Measurements from ENCODE around the gene PLEKHG4B. TPM values are rescaled to one million over a fixed set of nuclear protein-coding genes. Genes with fewer than 3 reads are reported as not detected.

Gene PLEKHG4B
- total and polyA plus RNA-seq, 4 donors: under 0.01 to 0.05 (median 0.01) TPM; not detected in 1

DNA sequence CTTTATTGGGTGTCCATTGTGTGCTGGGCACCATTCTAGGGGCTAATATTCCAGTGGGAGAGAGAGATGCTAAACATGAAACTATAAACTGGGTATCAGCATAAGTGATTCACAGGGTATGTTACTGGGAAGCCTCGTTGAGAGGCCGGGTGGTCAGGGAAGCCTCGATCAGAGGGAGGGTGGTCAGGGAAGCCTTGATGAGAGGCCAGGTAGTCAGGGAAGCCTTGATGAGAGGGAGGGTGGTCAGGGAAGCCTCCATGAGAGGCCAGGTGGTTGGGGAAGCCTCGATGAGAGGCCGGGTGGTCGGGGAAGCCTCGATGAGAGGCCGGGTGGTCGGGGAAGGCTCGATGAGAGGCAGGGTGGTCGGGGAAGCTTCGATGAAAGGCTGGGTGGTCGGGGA lies 8.9 kb upstream of the PLEKHG4B start:
- no peaks in the 10 kb centered on the region for H3K9me3 ChIP-seq (ENCODE audit: control insufficient read depth in 4 of 4, low read length in 3 of 4)
- H3K27me3 ChIP-seq (ENCODE audit: control insufficient read depth in 4 of 4, insufficient read depth in 4 of 4, low read length in 3 of 4): peaks cover 0 to 5% (median 2%) of the 10 kb centered on the region in 4 donors
- TF ChIP-seq, protein P1, sequence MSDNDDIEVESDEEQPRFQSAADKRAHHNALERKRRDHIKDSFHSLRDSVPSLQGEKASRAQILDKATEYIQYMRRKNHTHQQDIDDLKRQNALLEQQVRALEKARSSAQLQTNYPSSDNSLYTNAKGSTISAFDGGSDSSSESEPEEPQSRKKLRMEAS (IDR thresholded peaks at IDR 0.05): no peak
- TF ChIP-seq, protein P2, sequence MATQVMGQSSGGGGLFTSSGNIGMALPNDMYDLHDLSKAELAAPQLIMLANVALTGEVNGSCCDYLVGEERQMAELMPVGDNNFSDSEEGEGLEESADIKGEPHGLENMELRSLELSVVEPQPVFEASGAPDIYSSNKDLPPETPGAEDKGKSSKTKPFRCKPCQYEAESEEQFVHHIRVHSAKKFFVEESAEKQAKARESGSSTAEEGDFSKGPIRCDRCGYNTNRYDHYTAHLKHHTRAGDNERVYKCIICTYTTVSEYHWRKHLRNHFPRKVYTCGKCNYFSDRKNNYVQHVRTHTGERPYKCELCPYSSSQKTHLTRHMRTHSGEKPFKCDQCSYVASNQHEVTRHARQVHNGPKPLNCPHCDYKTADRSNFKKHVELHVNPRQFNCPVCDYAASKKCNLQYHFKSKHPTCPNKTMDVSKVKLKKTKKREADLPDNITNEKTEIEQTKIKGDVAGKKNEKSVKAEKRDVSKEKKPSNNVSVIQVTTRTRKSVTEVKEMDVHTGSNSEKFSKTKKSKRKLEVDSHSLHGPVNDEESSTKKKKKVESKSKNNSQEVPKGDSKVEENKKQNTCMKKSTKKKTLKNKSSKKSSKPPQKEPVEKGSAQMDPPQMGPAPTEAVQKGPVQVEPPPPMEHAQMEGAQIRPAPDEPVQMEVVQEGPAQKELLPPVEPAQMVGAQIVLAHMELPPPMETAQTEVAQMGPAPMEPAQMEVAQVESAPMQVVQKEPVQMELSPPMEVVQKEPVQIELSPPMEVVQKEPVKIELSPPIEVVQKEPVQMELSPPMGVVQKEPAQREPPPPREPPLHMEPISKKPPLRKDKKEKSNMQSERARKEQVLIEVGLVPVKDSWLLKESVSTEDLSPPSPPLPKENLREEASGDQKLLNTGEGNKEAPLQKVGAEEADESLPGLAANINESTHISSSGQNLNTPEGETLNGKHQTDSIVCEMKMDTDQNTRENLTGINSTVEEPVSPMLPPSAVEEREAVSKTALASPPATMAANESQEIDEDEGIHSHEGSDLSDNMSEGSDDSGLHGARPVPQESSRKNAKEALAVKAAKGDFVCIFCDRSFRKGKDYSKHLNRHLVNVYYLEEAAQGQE (IDR thresholded peaks at IDR 0.05): no peak
- no peak for TF ChIP-seq RXRA (IDR thresholded peaks at IDR 0.05)
- no peak for TF ChIP-seq JUND (IDR thresholded peaks at IDR 0.05)
- TF ChIP-seq GABPA (IDR thresholded peaks at IDR 0.05 in 1 of 2, conservative IDR thresholded peaks at IDR 0.05 in 1 of 2): no peak
- TF ChIP-seq SP1 (IDR thresholded peaks at IDR 0.05): no peak
- WGBS: 78% methylated on average over 13 of the region's 13 CpGs
- no peaks in the 10 kb centered on the region for H3K4me1 ChIP-seq (ENCODE audit: control insufficient read depth in 4 of 4, insufficient read depth in 4 of 4, low read length in 3 of 4)
- DNase-seq (ENCODE audit: low spot score): no peak
- no peak overlapping the region for H3K9ac ChIP-seq (ENCODE audit: low read depth in 1 of 2, low read length in 2 of 2)
- no peak overlapping the region for H3K4me3 ChIP-seq (ENCODE audit: low read depth in 1 of 3, low read length in 3 of 3)
- no peaks in the 10 kb centered on the region for H3K36me3 ChIP-seq (ENCODE audit: control insufficient read depth in 4 of 4, insufficient read depth in 3 of 4, low read depth in 1 of 4, low read length in 3 of 4)
- H3K27ac ChIP-seq (ENCODE audit: low read depth in 1 of 2, low read length in 2 of 2): no peak overlapping the region

DNA sequence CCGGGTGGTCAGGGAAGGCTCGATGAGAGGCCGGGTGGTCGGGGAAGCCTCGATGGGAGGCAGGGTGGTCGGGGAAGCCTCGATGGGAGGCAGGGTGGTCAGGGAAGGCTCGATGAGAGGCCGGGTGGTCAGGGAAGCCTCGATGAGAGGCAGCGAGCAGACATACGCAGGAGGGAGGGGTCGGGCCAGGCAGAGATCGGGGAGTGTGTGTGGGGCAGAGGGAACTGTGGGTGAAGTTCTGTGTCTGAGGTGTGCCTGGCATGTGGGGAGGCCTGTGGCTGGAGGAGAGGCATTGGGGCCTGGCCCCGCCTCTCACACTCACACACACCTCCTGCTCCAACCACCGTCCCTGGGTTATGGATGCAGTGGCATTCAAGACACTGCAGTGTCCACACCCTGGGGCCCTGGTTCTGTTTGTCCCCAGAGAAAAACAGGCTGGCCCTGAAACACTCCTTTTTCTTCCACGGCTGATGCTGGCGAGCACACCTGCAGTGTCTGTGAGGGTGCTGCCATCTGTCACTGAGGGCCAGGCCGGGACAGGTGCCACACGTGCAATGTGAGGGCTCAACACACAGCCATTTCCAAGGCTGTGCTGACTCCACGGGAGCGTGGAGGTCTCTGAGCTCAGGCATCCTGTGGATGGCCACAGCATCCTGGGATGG lies 6.5 kb upstream of the PLEKHG4B start:
- Histone ChIP-seq H3K9me3 (ENCODE audit: control insufficient read depth in 4 of 4, low read length in 3 of 4) (no peaks in the 10 kb centered on the region), H3K9ac (ENCODE audit: low read depth in 1 of 2, low read length in 2 of 2) (no peak overlapping the region), H3K36me3 (ENCODE audit: control insufficient read depth in 4 of 4, insufficient read depth in 3 of 4, low read depth in 1 of 4, low read length in 3 of 4) (no peaks in the 10 kb centered on the region), H3K4me3 (ENCODE audit: low read depth in 1 of 3, low read length in 3 of 3) (no peak overlapping the region), H3K4me1 (ENCODE audit: control insufficient read depth in 4 of 4, insufficient read depth in 4 of 4, low read length in 3 of 4) (no peaks in the 10 kb centered on the region), H3K27me3 (ENCODE audit: control insufficient read depth in 4 of 4, insufficient read depth in 4 of 4, low read length in 3 of 4) (peaks cover 0 to 5% (median 2%) of the 10 kb centered on the region in 4 donors), H3K27ac (ENCODE audit: low read depth in 1 of 2, low read length in 2 of 2) (no peak overlapping the region)
- WGBS: 87% methylated on average over 22 of the region's 22 CpGs
- DNase-seq (ENCODE audit: low spot score): no peak
- TF ChIP-seq TAF1 (conservative IDR thresholded peaks at IDR 0.05): no peak
- no peak for TF ChIP-seq SP1 (IDR thresholded peaks at IDR 0.05)
- TF ChIP-seq YY1 (IDR thresholded peaks at IDR 0.05): no peak
- no peak for TF ChIP-seq HNF4A (conservative IDR thresholded peaks at IDR 0.05)
- TF ChIP-seq, protein P3, sequence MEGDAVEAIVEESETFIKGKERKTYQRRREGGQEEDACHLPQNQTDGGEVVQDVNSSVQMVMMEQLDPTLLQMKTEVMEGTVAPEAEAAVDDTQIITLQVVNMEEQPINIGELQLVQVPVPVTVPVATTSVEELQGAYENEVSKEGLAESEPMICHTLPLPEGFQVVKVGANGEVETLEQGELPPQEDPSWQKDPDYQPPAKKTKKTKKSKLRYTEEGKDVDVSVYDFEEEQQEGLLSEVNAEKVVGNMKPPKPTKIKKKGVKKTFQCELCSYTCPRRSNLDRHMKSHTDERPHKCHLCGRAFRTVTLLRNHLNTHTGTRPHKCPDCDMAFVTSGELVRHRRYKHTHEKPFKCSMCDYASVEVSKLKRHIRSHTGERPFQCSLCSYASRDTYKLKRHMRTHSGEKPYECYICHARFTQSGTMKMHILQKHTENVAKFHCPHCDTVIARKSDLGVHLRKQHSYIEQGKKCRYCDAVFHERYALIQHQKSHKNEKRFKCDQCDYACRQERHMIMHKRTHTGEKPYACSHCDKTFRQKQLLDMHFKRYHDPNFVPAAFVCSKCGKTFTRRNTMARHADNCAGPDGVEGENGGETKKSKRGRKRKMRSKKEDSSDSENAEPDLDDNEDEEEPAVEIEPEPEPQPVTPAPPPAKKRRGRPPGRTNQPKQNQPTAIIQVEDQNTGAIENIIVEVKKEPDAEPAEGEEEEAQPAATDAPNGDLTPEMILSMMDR (IDR thresholded peaks at IDR 0.05; ENCODE audit: low read depth, low read length, missing input control): no peak
- TF ChIP-seq, protein P4, sequence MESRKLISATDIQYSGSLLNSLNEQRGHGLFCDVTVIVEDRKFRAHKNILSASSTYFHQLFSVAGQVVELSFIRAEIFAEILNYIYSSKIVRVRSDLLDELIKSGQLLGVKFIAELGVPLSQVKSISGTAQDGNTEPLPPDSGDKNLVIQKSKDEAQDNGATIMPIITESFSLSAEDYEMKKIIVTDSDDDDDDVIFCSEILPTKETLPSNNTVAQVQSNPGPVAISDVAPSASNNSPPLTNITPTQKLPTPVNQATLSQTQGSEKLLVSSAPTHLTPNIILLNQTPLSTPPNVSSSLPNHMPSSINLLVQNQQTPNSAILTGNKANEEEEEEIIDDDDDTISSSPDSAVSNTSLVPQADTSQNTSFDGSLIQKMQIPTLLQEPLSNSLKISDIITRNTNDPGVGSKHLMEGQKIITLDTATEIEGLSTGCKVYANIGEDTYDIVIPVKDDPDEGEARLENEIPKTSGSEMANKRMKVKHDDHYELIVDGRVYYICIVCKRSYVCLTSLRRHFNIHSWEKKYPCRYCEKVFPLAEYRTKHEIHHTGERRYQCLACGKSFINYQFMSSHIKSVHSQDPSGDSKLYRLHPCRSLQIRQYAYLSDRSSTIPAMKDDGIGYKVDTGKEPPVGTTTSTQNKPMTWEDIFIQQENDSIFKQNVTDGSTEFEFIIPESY (IDR thresholded peaks at IDR 0.05): no peak
- TF ChIP-seq, protein P1 (IDR thresholded peaks at IDR 0.05): no peak
- TF ChIP-seq FOXA2 (IDR thresholded peaks at IDR 0.05): no peak
- no peak for TF ChIP-seq JUND (IDR thresholded peaks at IDR 0.05)
- TF ChIP-seq RAD21 (IDR thresholded peaks at IDR 0.05): no peak
- TF ChIP-seq, protein P2 (IDR thresholded peaks at IDR 0.05): no peak
- TF ChIP-seq EGR1 (IDR thresholded peaks at IDR 0.05; ENCODE audit: low read depth in 2 of 2): no peak
- no peak for TF ChIP-seq HNF4G (IDR thresholded peaks at IDR 0.05)
- no peak for TF ChIP-seq FOXA1 (IDR thresholded peaks at IDR 0.05)
- TF ChIP-seq NR2F2 (IDR thresholded peaks at IDR 0.05): no peak
- TF ChIP-seq, protein P5, sequence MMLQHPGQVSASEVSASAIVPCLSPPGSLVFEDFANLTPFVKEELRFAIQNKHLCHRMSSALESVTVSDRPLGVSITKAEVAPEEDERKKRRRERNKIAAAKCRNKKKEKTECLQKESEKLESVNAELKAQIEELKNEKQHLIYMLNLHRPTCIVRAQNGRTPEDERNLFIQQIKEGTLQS (IDR thresholded peaks at IDR 0.05): no peak
- no peak for TF ChIP-seq GABPA (IDR thresholded peaks at IDR 0.05 in 1 of 2, conservative IDR thresholded peaks at IDR 0.05 in 1 of 2)
- TF ChIP-seq RXRA (IDR thresholded peaks at IDR 0.05): no peak
